DOHH2 (cell line): ENCODE measurements around the gene AMY1B.
"Not testable (repeated sequence)": the region's sequence is repeated elsewhere in the genome, so short reads cannot be mapped to it uniquely, and the experiment has no call there.

Source experiments
- EZH2phosphoT487 ChIP-seq: fragments of 200-600 bp; sonication (generic); IDR thresholded peaks from 2 replicates; pipeline ENCODE4 v1.6.1; 2017; ENCODE audit warnings: borderline replicate concordance, mild to moderate bottlenecking, antibody characterized with exemption, low read length, moderate library complexity, mixed read lengths
- TF ChIP-seq, protein P1 (sequence below): fragments of 200-600 bp; sonication (generic); IDR thresholded peaks from one replicate; pipeline ENCODE4 v1.5.1; 2014; ENCODE audit warnings: antibody characterized with exemption, mild to moderate bottlenecking, low read depth, low read length; ENCODE audit not compliant: poor library complexity, severe bottlenecking

DNA sequence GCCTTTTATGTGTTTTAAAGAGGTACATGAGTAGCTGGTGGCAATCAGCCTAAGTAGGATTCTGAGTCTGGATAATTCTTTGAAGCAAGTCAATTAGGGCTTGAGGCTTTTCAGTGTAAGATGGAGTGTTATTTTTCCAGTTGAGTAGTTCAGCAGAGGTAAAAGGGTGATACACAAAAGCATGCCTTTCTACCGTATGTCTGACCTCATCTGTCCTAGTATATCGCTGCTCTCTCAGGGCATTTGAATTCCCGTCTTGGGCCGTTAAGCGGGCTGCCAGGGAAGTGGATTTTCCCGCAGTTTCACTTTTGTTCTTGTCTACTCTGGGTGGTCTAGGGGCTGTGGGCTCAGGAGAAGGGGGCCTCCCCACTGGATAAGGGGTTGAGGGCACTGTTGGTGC, 41.9 kb downstream of the AMY1B start:
- TF ChIP-seq, protein P1, sequence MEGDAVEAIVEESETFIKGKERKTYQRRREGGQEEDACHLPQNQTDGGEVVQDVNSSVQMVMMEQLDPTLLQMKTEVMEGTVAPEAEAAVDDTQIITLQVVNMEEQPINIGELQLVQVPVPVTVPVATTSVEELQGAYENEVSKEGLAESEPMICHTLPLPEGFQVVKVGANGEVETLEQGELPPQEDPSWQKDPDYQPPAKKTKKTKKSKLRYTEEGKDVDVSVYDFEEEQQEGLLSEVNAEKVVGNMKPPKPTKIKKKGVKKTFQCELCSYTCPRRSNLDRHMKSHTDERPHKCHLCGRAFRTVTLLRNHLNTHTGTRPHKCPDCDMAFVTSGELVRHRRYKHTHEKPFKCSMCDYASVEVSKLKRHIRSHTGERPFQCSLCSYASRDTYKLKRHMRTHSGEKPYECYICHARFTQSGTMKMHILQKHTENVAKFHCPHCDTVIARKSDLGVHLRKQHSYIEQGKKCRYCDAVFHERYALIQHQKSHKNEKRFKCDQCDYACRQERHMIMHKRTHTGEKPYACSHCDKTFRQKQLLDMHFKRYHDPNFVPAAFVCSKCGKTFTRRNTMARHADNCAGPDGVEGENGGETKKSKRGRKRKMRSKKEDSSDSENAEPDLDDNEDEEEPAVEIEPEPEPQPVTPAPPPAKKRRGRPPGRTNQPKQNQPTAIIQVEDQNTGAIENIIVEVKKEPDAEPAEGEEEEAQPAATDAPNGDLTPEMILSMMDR, result not testable (repeated sequence)
- TF ChIP-seq EZH2phosphoT487, result not testable (repeated sequence)
